Erythroblast (primary cell): ENCODE data around the gene RPL19.

Source experiments
- GATA1 ChIP-seq: IDR thresholded peaks from 2 replicates; pipeline ENCODE4 v1.6.1; 2011; ENCODE audit warnings: low read depth, mild to moderate bottlenecking, control low read depth, low read length, moderate library complexity
- POLR2A ChIP-seq: IDR thresholded peaks from 2 replicates; pipeline ENCODE4 v1.6.1; 2011; ENCODE audit warnings: mild to moderate bottlenecking, low read length

DNA sequence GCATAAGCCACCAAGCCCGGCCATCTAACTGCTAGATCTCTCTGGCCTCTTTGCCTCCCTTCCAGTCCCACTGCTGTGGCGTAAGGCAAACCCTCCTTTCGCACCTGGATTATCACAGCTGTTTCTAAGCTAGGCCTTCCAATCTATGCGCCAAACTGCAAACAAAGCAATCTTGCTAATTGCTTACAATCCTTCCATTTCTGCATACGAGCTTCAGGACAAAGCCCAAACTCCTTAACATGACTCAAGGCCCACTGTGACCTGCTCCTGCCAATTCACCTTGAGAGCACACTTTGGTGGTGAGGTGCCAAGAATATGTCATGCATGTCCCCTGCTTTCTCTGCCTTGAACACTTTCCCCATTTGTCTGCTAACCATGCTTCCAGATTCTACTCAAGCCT, 28.1 kb upstream of the RPL19 start:
- no peak for TF ChIP-seq POLR2A
- TF ChIP-seq GATA1 = no peak
